ES-I3 (cell line): Measurements from ENCODE around the gene ZBED4.

ENCODE experiments used
- H3K36me3 ChIP-seq: 2 replicates; pipeline ENCODE4 v1.6.1; 2013; ENCODE audit warnings: mild to moderate bottlenecking, low read length, control low read depth, moderate library complexity; ENCODE audit not compliant: insufficient read depth
- H3K4me1 ChIP-seq: 2 replicates; pipeline ENCODE4 v1.6.1; 2013; ENCODE audit warnings: mild to moderate bottlenecking, control low read depth, low read length; ENCODE audit not compliant: insufficient read depth
- H3K9ac ChIP-seq: 2 replicates; pipeline ENCODE4 v1.6.1; 2013; ENCODE audit warnings: low read depth, mild to moderate bottlenecking, low read length, moderate library complexity
- H3K9me3 ChIP-seq: 2 replicates; pipeline ENCODE4 v1.6.1; 2013; ENCODE audit warnings: mild to moderate bottlenecking, low read length, moderate library complexity; ENCODE audit not compliant: control insufficient read depth, insufficient read depth

ZBED4 gene

GRCh38 chr22:49938565-49939136 is 85.0 kb downstream of the ZBED4 start:
- Histone ChIP-seq H3K36me3 (no peaks in the 10 kb centered on the region), H3K9ac (no peak overlapping the region), H3K9me3 (no peaks in the 10 kb centered on the region), H3K4me1 (peaks cover 12% of the 10 kb centered on the region; the same call in 1 of the 2 replicates)
